CD14-positive monocyte (primary cell): Measurements from ENCODE around the gene ANKRD55. TPM values are rescaled to one million over a fixed set of nuclear protein-coding genes. Genes with fewer than 3 reads are reported as not detected.
"Not testable (repeated sequence)": the region's sequence is repeated elsewhere in the genome, so short reads cannot be mapped to it uniquely, and the experiment has no call there.

Experiments
- DNase-seq, 3 donors: peaks; one replicate each; pipeline ENCODE4 v3.0.0-alpha.2; 2011 to 2022
- H2AFZ ChIP-seq: 2 replicates; pipeline ENCODE4 v1.6.0; 2012; ENCODE audit warnings: mild to moderate bottlenecking, low read depth, low read length, inconsistent platforms; ENCODE audit not compliant: insufficient read depth, poor library complexity, severe bottlenecking
- H3K27ac ChIP-seq, 2 donors: 1 replicate in 1 of 2; 2 replicates in 1 of 2; pipeline ENCODE4 v1.5.1; 2012 to 2013; ENCODE audit warnings: low read length in 2 of 2, control low read depth in 1 of 2, inconsistent platforms in 1 of 2, low read depth in 1 of 2, mild to moderate bottlenecking in 1 of 2
- H3K27me3 ChIP-seq, 2 donors: one replicate each; pipeline versions ENCODE4 v1.6.0 to v1.6.1; 2011 to 2013; ENCODE audit warnings: low read length in 2 of 2; ENCODE audit not compliant: control insufficient read depth in 2 of 2, insufficient read depth in 2 of 2
- H3K36me3 ChIP-seq, 2 donors: replicated peaks in 1 of 2; 1 replicate in 1 of 2; 2 replicates in 1 of 2; pipeline versions ENCODE4 v1.5.1 to v1.6.1; 2012 to 2013; ENCODE audit warnings: low read length in 2 of 2, control low read depth in 1 of 2, inconsistent platforms in 1 of 2, mild to moderate bottlenecking in 1 of 2; ENCODE audit not compliant: insufficient read depth in 2 of 2, control insufficient read depth in 1 of 2
- H3K4me1 ChIP-seq, 2 donors: 1 replicate in 1 of 2; 2 replicates in 1 of 2; pipeline versions ENCODE4 v1.5.1 to v1.6.1; 2012 to 2013; ENCODE audit warnings: low read length in 2 of 2, control low read depth in 1 of 2, inconsistent platforms in 1 of 2, mild to moderate bottlenecking in 1 of 2, moderate library complexity in 1 of 2; ENCODE audit not compliant: insufficient read depth in 2 of 2, control insufficient read depth in 1 of 2
- H3K4me2 ChIP-seq: replicated peaks from 2 replicates; pipeline ENCODE3; 2012; ENCODE audit warnings: low read length, moderate library complexity, mild to moderate bottlenecking; ENCODE audit not compliant: poor library complexity, severe bottlenecking; ENCODE audit errors: extremely low read depth
- H3K4me3 ChIP-seq, 3 experiments: fragments of 200-600 bp in 1 of 3; sonication (generic) in 1 of 3; replicated peaks in 1 of 3; 1 replicate in 2 of 3; 2 replicates in 1 of 3; pipeline ENCODE4 v1.5.1; 2011 to 2013; ENCODE audit warnings: low read length in 3 of 3, mild to moderate bottlenecking in 3 of 3, control low read depth in 2 of 3, low read depth in 2 of 3, inconsistent platforms in 1 of 3, moderate library complexity in 1 of 3
- H3K79me2 ChIP-seq: 2 replicates; pipeline ENCODE4 v1.6.0; 2012; ENCODE audit warnings: mild to moderate bottlenecking, control low read depth, inconsistent platforms, low read length, moderate library complexity; ENCODE audit not compliant: insufficient read depth
- H3K9ac ChIP-seq: 2 replicates; pipeline ENCODE4 v1.6.0; 2017; ENCODE audit warnings: low read length, mild to moderate bottlenecking; ENCODE audit not compliant: insufficient read depth, poor library complexity, severe bottlenecking
- H3K9me3 ChIP-seq, 2 donors: replicated peaks in 1 of 2; 1 replicate in 1 of 2; 2 replicates in 1 of 2; pipeline versions ENCODE4 v1.5.1 to v1.6.1; 2012 to 2013; ENCODE audit warnings: low read length in 2 of 2, control low read depth in 1 of 2; ENCODE audit not compliant: control insufficient read depth in 1 of 2, insufficient read depth in 1 of 2
- H4K20me1 ChIP-seq: 2 replicates; pipeline ENCODE4 v1.6.0; 2012; ENCODE audit warnings: mild to moderate bottlenecking, low read length, control low read depth, moderate library complexity; ENCODE audit not compliant: insufficient read depth
- H3K27ac Mint-ChIP-seq, 7 donors: one replicate each; pipeline ENCODE4 v1.8.0; 2020; ENCODE audit warnings: mild to moderate bottlenecking in 7 of 7, mixed read lengths in 7 of 7, moderate library complexity in 6 of 7, inconsistent platforms in 2 of 7
- H3K27me3 Mint-ChIP-seq, 3 donors: one replicate each; pipeline ENCODE4 v1.8.0; 2021 to 2022; ENCODE audit warnings: low read depth in 3 of 3, mild to moderate bottlenecking in 3 of 3, mixed read lengths in 3 of 3, moderate library complexity in 3 of 3, inconsistent platforms in 1 of 3
- H3K36me3 Mint-ChIP-seq, 2 donors: one replicate each; pipeline ENCODE4 v1.8.0; 2020; ENCODE audit warnings: mixed read lengths in 2 of 2, inconsistent platforms in 1 of 2, mild to moderate bottlenecking in 1 of 2
- H3K4me1 Mint-ChIP-seq: one replicate; pipeline ENCODE4 v1.8.0; 2020; ENCODE audit warnings: mild to moderate bottlenecking, mixed read lengths
- H3K4me3 Mint-ChIP-seq, 2 donors: one replicate each; pipeline ENCODE4 v1.8.0; 2020; ENCODE audit warnings: mild to moderate bottlenecking in 2 of 2, mixed read lengths in 2 of 2, moderate library complexity in 1 of 2
- H3K9me3 Mint-ChIP-seq, 7 donors: one replicate each; pipeline ENCODE4 v1.8.0; 2020 to 2022; ENCODE audit warnings: mixed read lengths in 7 of 7, mild to moderate bottlenecking in 6 of 7, moderate library complexity in 6 of 7, inconsistent platforms in 2 of 7
- CTCF ChIP-seq: fragments of 200-600 bp; IDR thresholded peaks from one replicate; pipeline ENCODE4 v1.8.0; 2022; ENCODE audit warnings: antibody characterized with exemption, mild to moderate bottlenecking
- WGBS: methylation state at CpG from one replicate; pipeline ENCODE4 v1.1.5; 2013; ENCODE audit warnings: missing lambda C conversion rate; ENCODE audit not compliant: insufficient coverage; 5-methylcytosine and 5-hydroxymethylcytosine counted together
- intact Hi-C, 2 donors: fragments of 100-400 bp; cut with micrococcal nuclease; formaldehyde crosslinking; loops; one replicate each; pipeline versions ENCODE4 v1.15.0 to v1.15.1; 2023
- polyA plus RNA-seq, 3 donors: library from polyadenylated mRNA; depleted of rRNA in 1 of 3; unstranded in 2 of 3; stranded (reverse) in 1 of 3; fragments of 300-500 nt in 2 of 3; fragments of >200 nt in 1 of 3; fragmentation: Illumina TruSeq in 2 of 3; gene quantifications; 1 replicate in 2 of 3; 2 replicates in 1 of 3; pipeline ENCODE4 v1.2.3, GENCODE V29; 2012 to 2021

ANKRD55 gene
- polyA plus RNA-seq, 3 donors, result 0.20 to 0.55 (median 0.28) TPM

- Mint-ChIP-seq H3K27me3 (peaks cover 0 to 2% (median 2%) of the 10 kb centered on the region in 3 donors), H3K36me3 (no peaks in the 10 kb centered on the region), H3K4me1 (peaks cover 28% of the 10 kb centered on the region), H3K4me3 (no peak overlapping the region), H3K9me3 (peaks cover 0 to 5% (median 2%) of the 10 kb centered on the region in 7 donors), H3K27ac (no peak overlapping the region)
- Histone ChIP-seq H3K79me2 (no peaks in the 10 kb centered on the region), H3K9me3 (no peaks in the 10 kb centered on the region), H2AFZ (peak overlapping the region; percentile 9), H3K27me3 (no peaks in the 10 kb centered on the region), H3K36me3 (no peaks in the 10 kb centered on the region), H4K20me1 (no peaks in the 10 kb centered on the region), H3K4me2 (no peak overlapping the region), H3K9ac (no peak overlapping the region), H3K4me3 (no peak overlapping the region), H3K27ac (no peak overlapping the region), H3K4me1 (peaks cover 20% of the 10 kb centered on the region in 2 donors)
- DNase-seq, result peak in 1 of 3 donors; percentile 13
- 100% methylated on average over 1 of the region's 7 CpGs for WGBS
- no peak for TF ChIP-seq CTCF
- intact Hi-C loops, result loop anchor here in 1 of 2 donors (10.0 kb wide), 1 partner anchor 272 kb away; no protein-coding TSS in a partner anchor
Measured at GRCh38 chr5:56206126-56206910, 26.8 kb downstream of the ANKRD55 start.

- intact Hi-C loops, result loop anchor here in 1 of 2 donors (5.0 to 10.0 kb wide), 2 partner anchors 207 to 269 kb away; no protein-coding TSS in a partner anchor
- H3K36me3 Mint-ChIP-seq, H3K4me2 ChIP-seq, H3K9me3 Mint-ChIP-seq, H4K20me1 ChIP-seq, H2AFZ ChIP-seq, H3K36me3 ChIP-seq, H3K9ac ChIP-seq, H3K27ac Mint-ChIP-seq, H3K4me3 ChIP-seq, H3K9me3 ChIP-seq, H3K27me3 Mint-ChIP-seq, H3K79me2 ChIP-seq, H3K4me3 Mint-ChIP-seq, H3K27me3 ChIP-seq, H3K27ac ChIP-seq, DNase-seq: not testable (repeated sequence)
- H3K4me1 ChIP-seq, result peaks cover 29 to 31% of the 10 kb centered on the region in 2 donors
- peaks cover 38% of the 10 kb centered on the region for H3K4me1 Mint-ChIP-seq
Measured at GRCh38 chr5:56203936-56204335, 29.2 kb downstream of the ANKRD55 start.
